ENCODE results near the gene MAGEA9B. TPM values are rescaled to one million over a fixed set of nuclear protein-coding genes. Genes with fewer than 3 reads are reported as not detected.
"Not testable (repeated sequence)": the region's sequence is repeated elsewhere in the genome, so short reads cannot be mapped to it uniquely, and the experiment has no call there.

The MAGEA9B gene
- polyA plus RNA-seq, 3 donors = not detected

DNA sequence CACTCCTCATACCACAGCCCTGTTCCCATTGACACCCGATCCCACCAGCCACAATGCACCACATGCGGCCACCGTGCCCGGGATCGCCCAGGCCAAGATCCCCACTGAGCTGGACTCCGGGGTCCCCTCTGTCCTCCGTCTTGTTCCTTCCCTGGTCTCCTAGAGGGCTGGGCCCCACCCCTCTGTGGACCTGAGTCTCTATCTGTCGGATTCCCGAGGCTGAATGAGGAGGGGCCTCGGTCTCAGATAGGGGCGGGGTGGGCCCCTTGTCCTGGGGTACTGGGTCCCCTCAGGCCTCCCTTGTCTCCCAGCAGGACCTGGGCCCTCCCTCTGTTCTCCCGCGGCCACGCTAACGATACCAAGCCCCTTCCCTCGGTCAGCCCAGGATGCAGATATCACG, 1.6 kb downstream of the MAGEA9B start:
- H3K4me2 ChIP-seq (replicated peaks; ENCODE audit: extremely low read depth, low read length, poor library complexity, severe bottlenecking); H3K4me1 Mint-ChIP-seq; H3K36me3 ChIP-seq (replicated peaks in 1 of 2; ENCODE audit: control insufficient read depth in 1 of 2, insufficient read depth in 2 of 2, low read length in 2 of 2); H3K27me3 ChIP-seq (ENCODE audit: control insufficient read depth in 2 of 2, insufficient read depth in 2 of 2, low read length in 2 of 2); H3K4me3 ChIP-seq (replicated peaks in 1 of 3; ENCODE audit: low read depth in 2 of 3, low read length in 3 of 3); H4K20me1 ChIP-seq (ENCODE audit: insufficient read depth, low read length); DNase-seq; intact Hi-C loops (cut with micrococcal nuclease); H3K27ac Mint-ChIP-seq; H3K27me3 Mint-ChIP-seq (ENCODE audit: low read depth in 3 of 3); H3K9ac ChIP-seq (ENCODE audit: insufficient read depth, low read length, poor library complexity, severe bottlenecking); H3K27ac ChIP-seq (ENCODE audit: low read depth in 1 of 2, low read length in 2 of 2); H3K79me2 ChIP-seq (ENCODE audit: insufficient read depth, low read length); H3K4me3 Mint-ChIP-seq; H3K4me1 ChIP-seq (ENCODE audit: control insufficient read depth in 1 of 2, insufficient read depth in 2 of 2, low read length in 2 of 2); H3K9me3 ChIP-seq (replicated peaks in 1 of 2; ENCODE audit: control insufficient read depth in 1 of 2, insufficient read depth in 1 of 2, low read length in 2 of 2); H3K9me3 Mint-ChIP-seq; H3K36me3 Mint-ChIP-seq; H2AFZ ChIP-seq (ENCODE audit: insufficient read depth, low read depth, low read length, poor library complexity, severe bottlenecking): not testable (repeated sequence)
- no CpG with 5 or more reads among the region's 17 CpGs for WGBS (ENCODE audit: insufficient coverage)

DNA sequence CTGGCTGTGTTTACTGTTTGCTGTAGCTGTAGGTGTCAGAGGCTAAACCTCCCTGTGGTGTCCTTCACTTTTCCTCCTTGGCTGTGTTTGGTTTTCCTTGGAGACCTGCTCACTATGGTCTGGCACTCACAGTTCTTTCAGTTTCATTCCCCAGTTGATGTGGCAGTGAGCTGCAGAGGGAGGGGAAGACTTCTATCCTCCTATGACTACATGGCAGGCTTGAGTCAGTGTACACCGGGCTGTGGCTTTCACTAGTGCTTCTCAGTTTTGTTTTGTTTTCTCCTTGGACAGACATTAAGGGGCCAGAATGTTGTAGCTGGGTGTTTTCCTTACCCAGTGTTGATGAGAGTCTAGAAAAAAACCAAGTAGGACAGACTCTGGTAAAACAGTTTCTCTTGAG, 13.8 kb downstream of the MAGEA9B start:
- H3K9me3 ChIP-seq (replicated peaks in 1 of 2; ENCODE audit: control insufficient read depth in 1 of 2, insufficient read depth in 1 of 2, low read length in 2 of 2); H3K9me3 Mint-ChIP-seq; H3K9ac ChIP-seq (ENCODE audit: insufficient read depth, low read length, poor library complexity, severe bottlenecking); H3K27ac Mint-ChIP-seq; H3K4me1 Mint-ChIP-seq; H3K36me3 Mint-ChIP-seq; H2AFZ ChIP-seq (ENCODE audit: insufficient read depth, low read depth, low read length, poor library complexity, severe bottlenecking); H3K4me3 ChIP-seq (replicated peaks in 1 of 3; ENCODE audit: low read depth in 2 of 3, low read length in 3 of 3); intact Hi-C loops (cut with micrococcal nuclease); H3K36me3 ChIP-seq (replicated peaks in 1 of 2; ENCODE audit: control insufficient read depth in 1 of 2, insufficient read depth in 2 of 2, low read length in 2 of 2); H3K27me3 ChIP-seq (ENCODE audit: control insufficient read depth in 2 of 2, insufficient read depth in 2 of 2, low read length in 2 of 2); H3K4me1 ChIP-seq (ENCODE audit: control insufficient read depth in 1 of 2, insufficient read depth in 2 of 2, low read length in 2 of 2); H3K27me3 Mint-ChIP-seq (ENCODE audit: low read depth in 3 of 3); H3K27ac ChIP-seq (ENCODE audit: low read depth in 1 of 2, low read length in 2 of 2); H3K79me2 ChIP-seq (ENCODE audit: insufficient read depth, low read length); H3K4me2 ChIP-seq (replicated peaks; ENCODE audit: extremely low read depth, low read length, poor library complexity, severe bottlenecking); DNase-seq; H3K4me3 Mint-ChIP-seq; H4K20me1 ChIP-seq (ENCODE audit: insufficient read depth, low read length): not testable (repeated sequence)
- no CpG with 5 or more reads among the region's 1 CpG for WGBS (ENCODE audit: insufficient coverage)

DNA sequence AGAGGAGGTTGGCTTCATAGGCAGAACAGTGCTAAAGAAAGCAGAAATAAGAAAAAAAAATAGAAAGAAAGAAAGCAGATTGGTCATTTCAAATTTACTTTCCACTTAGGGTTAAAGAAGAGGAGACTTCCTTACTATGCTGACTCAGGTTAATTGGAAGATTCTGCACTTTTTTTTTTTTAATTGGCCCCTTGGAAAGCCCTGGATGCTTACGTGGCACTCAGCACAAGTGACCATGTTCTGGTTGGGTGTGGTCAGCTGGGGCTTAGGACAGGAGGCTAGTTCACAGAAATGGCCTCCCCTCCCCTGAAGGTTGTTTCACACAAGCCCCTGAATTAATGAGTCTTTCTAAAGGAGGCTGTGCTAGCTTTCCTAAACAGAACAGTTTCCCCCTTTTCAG, 14.5 kb downstream of the MAGEA9B start:
- no peak overlapping the region for H3K9ac ChIP-seq (ENCODE audit: insufficient read depth, low read length, poor library complexity, severe bottlenecking)
- no peak overlapping the region for H2AFZ ChIP-seq (ENCODE audit: insufficient read depth, low read depth, low read length, poor library complexity, severe bottlenecking)
- H3K27me3 ChIP-seq (ENCODE audit: control insufficient read depth in 2 of 2, insufficient read depth in 2 of 2, low read length in 2 of 2) = no peaks in the 10 kb centered on the region
- H3K4me1 ChIP-seq (ENCODE audit: control insufficient read depth in 1 of 2, insufficient read depth in 2 of 2, low read length in 2 of 2) = no peaks in the 10 kb centered on the region
- Mint-ChIP-seq H3K27me3 (ENCODE audit: low read depth in 3 of 3) (no peaks in the 10 kb centered on the region), H3K36me3 (no peaks in the 10 kb centered on the region), H3K27ac (no peak overlapping the region), H3K4me3 (no peak overlapping the region), H3K9me3 (no peaks in the 10 kb centered on the region), H3K4me1 (no peaks in the 10 kb centered on the region)
- H3K36me3 ChIP-seq (replicated peaks in 1 of 2; ENCODE audit: control insufficient read depth in 1 of 2, insufficient read depth in 2 of 2, low read length in 2 of 2) = no peaks in the 10 kb centered on the region
- intact Hi-C loops (cut with micrococcal nuclease) = no loop called here
- TF ChIP-seq, protein P1, sequence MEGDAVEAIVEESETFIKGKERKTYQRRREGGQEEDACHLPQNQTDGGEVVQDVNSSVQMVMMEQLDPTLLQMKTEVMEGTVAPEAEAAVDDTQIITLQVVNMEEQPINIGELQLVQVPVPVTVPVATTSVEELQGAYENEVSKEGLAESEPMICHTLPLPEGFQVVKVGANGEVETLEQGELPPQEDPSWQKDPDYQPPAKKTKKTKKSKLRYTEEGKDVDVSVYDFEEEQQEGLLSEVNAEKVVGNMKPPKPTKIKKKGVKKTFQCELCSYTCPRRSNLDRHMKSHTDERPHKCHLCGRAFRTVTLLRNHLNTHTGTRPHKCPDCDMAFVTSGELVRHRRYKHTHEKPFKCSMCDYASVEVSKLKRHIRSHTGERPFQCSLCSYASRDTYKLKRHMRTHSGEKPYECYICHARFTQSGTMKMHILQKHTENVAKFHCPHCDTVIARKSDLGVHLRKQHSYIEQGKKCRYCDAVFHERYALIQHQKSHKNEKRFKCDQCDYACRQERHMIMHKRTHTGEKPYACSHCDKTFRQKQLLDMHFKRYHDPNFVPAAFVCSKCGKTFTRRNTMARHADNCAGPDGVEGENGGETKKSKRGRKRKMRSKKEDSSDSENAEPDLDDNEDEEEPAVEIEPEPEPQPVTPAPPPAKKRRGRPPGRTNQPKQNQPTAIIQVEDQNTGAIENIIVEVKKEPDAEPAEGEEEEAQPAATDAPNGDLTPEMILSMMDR (IDR thresholded peaks at IDR 0.05) = no peak
- no peaks in the 10 kb centered on the region for H3K9me3 ChIP-seq (replicated peaks in 1 of 2; ENCODE audit: control insufficient read depth in 1 of 2, insufficient read depth in 1 of 2, low read length in 2 of 2)
- no peak for DNase-seq
- H3K4me2 ChIP-seq (replicated peaks; ENCODE audit: extremely low read depth, low read length, poor library complexity, severe bottlenecking) = no peak overlapping the region
- WGBS (ENCODE audit: insufficient coverage) = no CpG with 5 or more reads among the region's 1 CpG
- no peak overlapping the region for H3K27ac ChIP-seq (ENCODE audit: low read depth in 1 of 2, low read length in 2 of 2)
- H3K4me3 ChIP-seq (replicated peaks in 1 of 3; ENCODE audit: low read depth in 2 of 3, low read length in 3 of 3) = no peak overlapping the region
- no peaks in the 10 kb centered on the region for H3K79me2 ChIP-seq (ENCODE audit: insufficient read depth, low read length)
- no peaks in the 10 kb centered on the region for H4K20me1 ChIP-seq (ENCODE audit: insufficient read depth, low read length)

Data from CD14-positive monocyte (primary cell).